SHP77 treated with DMSO at 0.1 percent for 48 hours (cell line): Measurements from ENCODE around the gene FAM174C.

Source experiments
- DNase-seq: peaks from one replicate; lab custom pipeline; 2025; lab: John Stamatoyannopoulos, UW

Gene FAM174C

GRCh38 chr19:1286487-1287353 lies 11.4 kb downstream of the FAM174C start:
- no peak for DNase-seq

- no peak for DNase-seq
Observed at GRCh38 chr19:1287354-1288225, 12.3 kb downstream of the FAM174C start.

DNA sequence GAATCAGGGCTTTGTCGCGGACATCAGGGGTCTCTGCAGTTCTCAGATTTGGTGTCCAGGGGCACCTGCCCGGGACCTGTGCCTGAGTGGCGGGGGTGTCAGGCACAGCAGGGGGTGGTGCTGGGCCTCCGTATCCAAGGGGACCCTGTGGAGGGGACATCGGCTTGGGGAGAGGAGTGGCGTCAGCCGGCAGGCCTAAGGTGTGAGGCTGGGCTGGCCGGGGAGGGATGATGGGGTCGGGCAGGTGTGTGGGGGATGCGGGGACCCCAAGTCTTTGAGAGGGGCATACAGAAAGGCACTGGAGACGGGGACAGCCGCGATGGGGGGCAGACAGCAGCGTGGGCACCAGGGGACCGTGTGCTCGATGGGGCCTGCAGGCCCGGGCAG lies 12.9 kb downstream of the FAM174C start:
- DNase-seq: no peak

GRCh38 chr19:1288833-1289685 lies 13.7 kb downstream of the FAM174C start:
- DNase-seq: no peak

DNA sequence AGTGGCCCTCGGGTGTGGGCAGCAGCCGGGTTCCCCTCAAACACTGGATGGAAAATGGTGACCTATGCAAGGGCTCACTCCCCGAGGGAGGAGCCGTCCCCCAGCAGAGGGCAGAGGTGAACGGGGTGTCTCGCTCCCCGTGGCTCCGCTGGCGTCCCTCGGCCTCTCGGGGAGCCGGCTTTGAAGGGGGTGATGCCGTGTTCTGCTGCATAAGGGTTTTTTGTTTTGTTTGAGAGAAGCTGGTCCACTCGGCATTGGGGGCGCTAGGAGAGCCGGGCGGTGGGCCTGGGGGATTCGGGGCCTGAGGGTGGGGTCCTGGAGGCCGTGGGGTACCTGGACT lies 14.3 kb downstream of the FAM174C start:
- DNase-seq: no peak

DNA sequence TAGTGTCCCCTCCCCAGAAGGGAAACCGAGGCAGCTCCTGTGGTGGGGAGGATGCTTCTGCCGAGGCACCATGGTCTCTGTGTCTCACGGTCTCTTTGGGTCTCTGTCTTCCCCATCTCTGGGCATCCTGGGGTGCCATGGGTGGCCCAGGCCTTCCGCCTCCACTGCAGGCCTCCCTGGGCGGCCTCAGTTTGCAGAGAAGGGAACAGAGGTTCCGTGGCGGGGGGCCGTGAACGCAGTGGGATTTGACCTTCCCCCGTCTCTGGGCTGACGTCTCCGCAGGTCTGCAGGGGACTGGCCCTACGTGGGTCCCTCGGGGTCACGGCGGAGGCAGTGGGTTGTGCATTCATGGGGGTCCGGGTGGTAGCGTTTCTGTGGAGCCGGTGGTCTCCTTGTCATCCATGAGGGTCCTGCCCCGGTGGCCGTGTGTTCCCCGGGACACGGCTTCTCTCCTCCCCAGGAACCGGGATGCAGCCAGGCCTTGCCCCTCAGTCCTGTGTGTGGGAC lies 14.9 kb downstream of the FAM174C start:
- DNase-seq: no peak

GRCh38 chr19:1290703-1291651 lies 15.6 kb downstream of the FAM174C start:
- no peak for DNase-seq

DNA sequence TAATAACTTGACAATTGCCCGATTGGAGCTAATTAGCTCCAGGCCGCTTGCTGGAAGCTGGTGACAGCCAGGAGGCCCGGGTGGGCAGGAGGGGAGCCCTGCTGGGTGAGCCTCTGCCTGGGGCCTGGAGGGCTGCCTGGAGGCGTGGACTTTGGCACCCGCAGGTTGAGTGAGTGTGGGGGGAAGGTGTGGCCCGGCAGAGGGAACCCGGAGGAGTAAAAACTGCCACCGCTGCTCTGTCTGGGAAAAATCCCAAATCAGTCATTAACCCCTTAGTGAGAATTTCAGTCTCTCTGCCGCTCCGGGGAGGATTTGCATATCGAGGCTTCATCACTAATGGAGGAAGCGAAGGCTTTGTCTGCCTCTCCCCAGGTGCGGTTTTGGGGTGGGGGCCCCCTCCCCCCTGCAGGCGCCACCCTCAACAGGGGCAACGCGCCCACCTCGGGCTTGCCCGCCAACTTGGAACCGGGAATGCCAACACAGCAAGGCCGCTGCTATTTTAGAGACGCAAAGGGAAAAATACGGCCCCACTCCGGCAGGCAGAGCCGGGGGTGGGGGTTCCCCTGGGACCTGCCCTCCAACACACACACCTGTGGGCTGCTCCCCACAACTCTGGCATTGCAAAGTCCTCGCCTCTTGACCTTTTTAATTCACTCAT lies 16.6 kb downstream of the FAM174C start:
- DNase-seq: no peak

- DNase-seq: no peak
Observed at GRCh38 chr19:1292419-1293151, 17.3 kb downstream of the FAM174C start.

DNA sequence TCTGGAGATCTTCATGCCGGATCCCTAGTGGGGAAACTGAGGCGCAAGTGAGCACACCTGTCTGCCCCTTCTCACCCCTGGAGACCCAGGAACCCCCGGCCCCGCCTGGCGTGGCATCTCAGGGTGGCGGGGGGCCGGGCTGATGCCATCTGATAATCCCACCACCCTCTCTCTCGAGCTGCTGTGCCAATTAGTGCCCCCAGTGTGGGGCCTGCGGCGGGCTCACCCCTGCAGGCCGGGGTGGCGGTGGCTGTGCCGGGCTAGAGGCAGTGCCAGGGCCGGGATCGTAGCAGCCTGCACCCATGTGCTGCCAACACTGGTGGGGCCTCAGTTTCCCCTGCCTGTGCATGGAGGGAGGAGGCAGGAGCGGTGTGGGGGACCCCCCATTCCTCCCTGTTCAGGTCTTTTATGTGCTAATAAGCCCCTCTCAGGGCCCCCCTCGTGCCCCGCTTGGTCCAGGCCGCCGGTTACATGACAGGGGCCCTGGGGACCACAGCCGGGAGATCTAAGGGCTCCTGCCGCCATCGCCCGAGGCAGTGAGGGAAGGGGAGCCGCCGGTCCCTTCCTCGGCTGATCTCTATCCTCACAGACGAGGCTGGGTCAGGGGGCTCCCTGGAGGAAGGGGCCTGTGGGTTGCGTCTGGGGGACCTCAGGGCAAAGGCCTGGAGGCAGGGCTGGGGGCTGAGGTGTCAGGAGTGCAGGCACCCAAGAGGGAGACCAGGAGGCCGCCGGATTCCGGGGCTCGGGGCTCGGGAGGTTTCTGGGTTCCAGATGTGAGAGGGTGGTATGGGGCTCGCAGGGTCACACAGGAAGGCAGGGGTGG lies 18.7 kb downstream of the FAM174C start:
- DNase-seq: no peak

DNA sequence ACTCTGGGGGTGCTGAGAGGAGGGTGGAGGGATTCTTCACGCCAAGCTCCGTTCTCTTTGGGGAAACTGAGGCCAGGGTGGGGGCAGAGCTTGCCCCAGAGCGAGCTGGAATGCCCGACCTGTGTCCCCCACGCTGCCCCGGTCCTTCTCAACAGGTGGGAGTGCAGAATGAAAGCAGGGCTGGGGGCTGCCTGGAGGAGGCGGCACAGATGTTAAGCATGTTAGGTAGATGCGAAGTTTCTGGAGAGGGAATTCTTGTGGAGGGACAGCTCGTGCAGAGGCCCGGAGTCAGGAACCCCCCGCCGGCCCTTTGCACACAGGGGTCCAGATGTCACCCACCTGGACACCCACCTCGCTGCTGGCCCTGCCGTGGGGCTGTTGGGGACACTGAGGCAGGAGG lies 19.4 kb downstream of the FAM174C start:
- DNase-seq: no peak

- no peak for DNase-seq
Observed at GRCh38 chr19:1295169-1296012, 20.1 kb downstream of the FAM174C start.

DNA sequence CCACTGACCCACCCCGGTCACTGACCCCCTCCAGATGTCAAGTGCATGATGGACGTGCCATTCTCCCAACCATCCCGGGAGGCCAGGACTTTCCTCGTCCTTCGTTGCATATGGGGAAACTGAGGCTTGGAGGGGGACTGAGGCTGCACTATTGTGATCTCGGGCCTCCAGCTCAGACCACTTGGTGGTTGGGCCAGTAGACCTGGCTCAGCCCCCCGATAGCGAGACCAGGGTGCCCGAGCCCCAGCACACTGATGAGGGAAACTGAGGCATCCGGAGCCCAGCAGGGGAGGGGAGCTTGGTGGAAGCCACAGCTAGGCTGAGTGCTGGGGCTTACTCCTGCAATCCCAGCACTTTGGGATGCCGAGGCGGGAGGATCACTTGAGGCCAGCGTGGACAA lies 20.7 kb downstream of the FAM174C start:
- no peak for DNase-seq

- DNase-seq: no peak
Observed at GRCh38 chr19:1296575-1297271, 21.4 kb downstream of the FAM174C start.

DNA sequence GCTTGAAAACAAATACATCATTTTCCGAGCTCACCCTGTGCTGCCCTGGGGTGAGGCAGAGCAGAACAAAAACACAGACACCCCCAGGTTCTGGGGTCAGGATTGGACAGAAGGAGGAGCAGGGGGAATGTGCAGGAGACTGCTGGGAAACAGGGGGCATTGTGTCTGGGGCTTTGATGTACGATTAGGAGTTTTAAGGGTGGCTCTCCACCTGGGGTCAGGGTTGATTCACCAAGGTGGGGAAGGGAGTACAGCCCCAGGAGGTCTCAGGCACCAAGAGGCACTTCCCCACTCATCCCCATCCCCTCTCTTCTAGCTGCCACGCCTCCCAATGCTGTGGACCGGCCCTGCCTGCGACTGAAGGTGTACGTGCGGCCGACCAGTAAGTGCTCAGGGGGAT lies 22.9 kb downstream of the FAM174C start:
- DNase-seq: no peak

DNA sequence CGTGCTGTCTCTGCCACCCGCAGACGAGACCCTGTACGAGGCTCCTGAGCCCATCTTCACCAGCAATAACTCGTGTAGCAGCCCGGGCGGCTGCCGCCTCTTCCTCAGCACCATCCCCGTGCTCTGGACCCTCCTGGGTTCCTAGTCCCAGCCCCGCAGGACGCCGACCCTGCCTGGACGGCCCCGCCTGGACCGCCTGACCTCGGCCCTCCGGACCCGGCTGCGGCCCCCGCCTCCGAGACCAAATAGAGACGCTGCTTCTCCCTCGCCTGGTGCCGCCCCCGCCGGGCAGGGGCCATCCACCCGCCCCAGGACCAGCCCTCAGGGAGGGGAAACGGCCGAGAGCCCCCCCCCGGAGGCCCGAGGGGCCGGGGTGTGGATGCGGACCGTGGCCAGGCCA lies 24.5 kb downstream of the FAM174C start:
- no peak for DNase-seq
